Measurements from ENCODE around the gene PDE10A.

PDE10A gene

GRCh38 chr6:165638530-165638929 is 24.5 kb downstream of the PDE10A start:
- H3K9me3 ChIP-seq, result no peaks in the 10 kb centered on the region
- H3K36me3 ChIP-seq, result no peaks in the 10 kb centered on the region
- H3K27ac ChIP-seq, result no peak overlapping the region
- TF ChIP-seq CTCF (IDR thresholded peaks at IDR 0.05), result no peak
- no peak overlapping the region for H3K4me3 ChIP-seq (ENCODE audit: low read depth in 1 of 2, low read length in 1 of 2)
- no peaks in the 10 kb centered on the region for H3K4me1 ChIP-seq (ENCODE audit: control insufficient read depth in 1 of 2, insufficient read depth in 1 of 2, low read depth in 1 of 2, low read length in 1 of 2)
- H3K27me3 ChIP-seq, result peaks cover 15% of the 10 kb centered on the region

- no peak overlapping the region for H3K27ac ChIP-seq
- H3K4me1 ChIP-seq (ENCODE audit: control insufficient read depth in 1 of 2, insufficient read depth in 1 of 2, low read depth in 1 of 2, low read length in 1 of 2), result no peaks in the 10 kb centered on the region
- no peak for TF ChIP-seq CTCF (IDR thresholded peaks at IDR 0.05)
- H3K4me3 ChIP-seq (ENCODE audit: low read depth in 1 of 2, low read length in 1 of 2), result no peak overlapping the region
- H3K36me3 ChIP-seq, result no peaks in the 10 kb centered on the region
- peaks cover 15% of the 10 kb centered on the region for H3K27me3 ChIP-seq
- no peaks in the 10 kb centered on the region for H3K9me3 ChIP-seq
These were observed 25.5 kb downstream of the PDE10A start for GRCh38 chr6:165637586-165637985.

- Histone ChIP-seq H3K27me3 (peaks cover 15% of the 10 kb centered on the region), H3K4me1 (ENCODE audit: control insufficient read depth in 1 of 2, insufficient read depth in 1 of 2, low read depth in 1 of 2, low read length in 1 of 2) (no peaks in the 10 kb centered on the region), H3K27ac (no peak overlapping the region), H3K36me3 (no peaks in the 10 kb centered on the region), H3K4me3 (ENCODE audit: low read depth in 1 of 2, low read length in 1 of 2) (no peak overlapping the region), H3K9me3 (no peaks in the 10 kb centered on the region)
- TF ChIP-seq CTCF (IDR thresholded peaks at IDR 0.05), result no peak
These were observed 26.5 kb downstream of the PDE10A start for GRCh38 chr6:165636402-165637048.

- no peaks in the 10 kb centered on the region for H3K4me1 ChIP-seq (ENCODE audit: control insufficient read depth in 1 of 2, insufficient read depth in 1 of 2, low read depth in 1 of 2, low read length in 1 of 2)
- no peaks in the 10 kb centered on the region for H3K9me3 ChIP-seq
- no peak overlapping the region for H3K27ac ChIP-seq
- H3K36me3 ChIP-seq, result no peaks in the 10 kb centered on the region
- TF ChIP-seq CTCF (IDR thresholded peaks at IDR 0.05), result no peak
- peaks cover 15% of the 10 kb centered on the region for H3K27me3 ChIP-seq
- H3K4me3 ChIP-seq (ENCODE audit: low read depth in 1 of 2, low read length in 1 of 2), result no peak overlapping the region
These were observed 27.1 kb downstream of the PDE10A start for GRCh38 chr6:165635965-165636364.

GRCh38 chr6:165634101-165634880 is 28.8 kb downstream of the PDE10A start:
- no peak overlapping the region for H3K4me3 ChIP-seq (ENCODE audit: low read depth in 1 of 2, low read length in 1 of 2)
- H3K4me1 ChIP-seq (ENCODE audit: control insufficient read depth in 1 of 2, insufficient read depth in 1 of 2, low read depth in 1 of 2, low read length in 1 of 2), result no peaks in the 10 kb centered on the region
- peaks cover 15% of the 10 kb centered on the region for H3K27me3 ChIP-seq
- no peak for TF ChIP-seq CTCF (IDR thresholded peaks at IDR 0.05)
- H3K9me3 ChIP-seq, result no peaks in the 10 kb centered on the region
- H3K36me3 ChIP-seq, result no peaks in the 10 kb centered on the region
- no peak overlapping the region for H3K27ac ChIP-seq

Data from neutrophil (primary cell).